Amniotic epithelial cell (primary cell): ENCODE results near the gene MAP2K5.
A peak's percentile ranks its signal among the peaks of the same experiment; 100 is the strongest.

Source experiments
- DNase-seq: peaks from one replicate; pipeline ENCODE4 v3.0.0-alpha.2; 2010; ENCODE audit warnings: low read depth

Gene MAP2K5

GRCh38 chr15:67559576-67559975 is 17.1 kb downstream of the MAP2K5 start:
- no peak for DNase-seq

GRCh38 chr15:67560320-67560719 is 17.8 kb downstream of the MAP2K5 start:
- no peak for DNase-seq

- no peak for DNase-seq
Observed at GRCh38 chr15:67563092-67563491, 20.6 kb downstream of the MAP2K5 start.

GRCh38 chr15:67564021-67564967 is 21.8 kb downstream of the MAP2K5 start:
- DNase-seq = no peak

- DNase-seq = peak; percentile 83
Observed at GRCh38 chr15:67564968-67565345, 22.5 kb downstream of the MAP2K5 start.

GRCh38 chr15:67569668-67570067 is 27.2 kb downstream of the MAP2K5 start:
- no peak for DNase-seq

GRCh38 chr15:67570875-67571647 is 28.6 kb downstream of the MAP2K5 start:
- no peak for DNase-seq

GRCh38 chr15:67571648-67572415 is 29.3 kb downstream of the MAP2K5 start:
- DNase-seq = no peak

GRCh38 chr15:67573194-67573593 is 30.7 kb downstream of the MAP2K5 start:
- DNase-seq = no peak

- DNase-seq = no peak
Observed at GRCh38 chr15:67575039-67575502, 32.6 kb downstream of the MAP2K5 start.

GRCh38 chr15:67578020-67578600 is 35.6 kb downstream of the MAP2K5 start:
- DNase-seq = no peak

GRCh38 chr15:67579164-67579563 is 36.7 kb downstream of the MAP2K5 start:
- DNase-seq = no peak

- no peak for DNase-seq
Observed at GRCh38 chr15:67579967-67580366, 37.5 kb downstream of the MAP2K5 start.

- no peak for DNase-seq
Observed at GRCh38 chr15:67584157-67584556, 41.7 kb downstream of the MAP2K5 start.

- no peak for DNase-seq
Observed at GRCh38 chr15:67585681-67586080, 43.2 kb downstream of the MAP2K5 start.

GRCh38 chr15:67587331-67587730 is 44.8 kb downstream of the MAP2K5 start:
- DNase-seq = no peak

- no peak for DNase-seq
Observed at GRCh38 chr15:67587754-67588153, 45.3 kb downstream of the MAP2K5 start.

GRCh38 chr15:67590191-67590590 is 47.7 kb downstream of the MAP2K5 start:
- DNase-seq = no peak

- no peak for DNase-seq
Observed at GRCh38 chr15:67592245-67592644, 49.7 kb downstream of the MAP2K5 start.

GRCh38 chr15:67593562-67593961 is 51.1 kb downstream of the MAP2K5 start:
- DNase-seq = no peak

- DNase-seq = no peak
Observed at GRCh38 chr15:67594770-67595169, 52.3 kb downstream of the MAP2K5 start.

- DNase-seq = no peak
Observed at GRCh38 chr15:67595572-67595971, 53.1 kb downstream of the MAP2K5 start.
